CD4-positive, CD25-positive, alpha-beta regulatory T cell (primary cell): ENCODE data around the gene DOCK3. TPM values are rescaled to one million over a fixed set of nuclear protein-coding genes. Genes with fewer than 3 reads are reported as not detected.

Experiments used
- ATAC-seq, 2 donors: fragments of 150-1000 bp; cut with Tn5 transposase; one replicate each; pipeline ENCODE4 v1.10.0; 2021; ENCODE audit warnings: low read depth in 2 of 2, moderate number of reproducible peaks in 2 of 2, moderate library complexity in 1 of 2
- DNase-seq, 3 donors: peaks; one replicate each; pipeline versions ENCODE4 v3.0.0 to v3.0.0-alpha.2; 2012 to 2022; ENCODE audit warnings: mixed read lengths in 1 of 3
- H3K27ac ChIP-seq: one replicate; pipeline ENCODE4 v1.7.0; 2013; ENCODE audit warnings: mild to moderate bottlenecking, low read length; ENCODE audit not compliant: insufficient read depth, poor library complexity, severe bottlenecking
- H3K27me3 ChIP-seq: one replicate; pipeline ENCODE4 v1.7.0; 2013; ENCODE audit warnings: low read length; ENCODE audit not compliant: control insufficient read depth, insufficient read depth
- H3K36me3 ChIP-seq: one replicate; pipeline ENCODE4 v1.7.0; 2013; ENCODE audit warnings: mild to moderate bottlenecking, low read length, moderate library complexity; ENCODE audit not compliant: control insufficient read depth, insufficient read depth
- H3K4me1 ChIP-seq: 2 replicates; pipeline ENCODE4 v1.7.0; 2013; ENCODE audit warnings: mild to moderate bottlenecking, low read length; ENCODE audit not compliant: insufficient read depth, control insufficient read depth, poor library complexity, severe bottlenecking
- H3K4me3 ChIP-seq: one replicate; pipeline ENCODE4 v1.7.0; 2013; ENCODE audit warnings: low read depth, mild to moderate bottlenecking, low read length, moderate library complexity
- H3K9me3 ChIP-seq, 2 experiments: 1 replicate in 1 of 2; 2 replicates in 1 of 2; pipeline ENCODE4 v1.7.0; 2013; ENCODE audit warnings: low read length in 2 of 2, mild to moderate bottlenecking in 1 of 2, moderate library complexity in 1 of 2; ENCODE audit not compliant: control insufficient read depth in 2 of 2
- H3K27ac Mint-ChIP-seq, 3 donors: one replicate each; pipeline ENCODE4 v1.8.0; 2020 to 2022; ENCODE audit warnings: mild to moderate bottlenecking in 3 of 3, mixed read lengths in 3 of 3, moderate library complexity in 2 of 3
- H3K27me3 Mint-ChIP-seq: one replicate; pipeline ENCODE4 v1.8.0; 2022; ENCODE audit warnings: mild to moderate bottlenecking, mixed read lengths
- H3K36me3 Mint-ChIP-seq: one replicate; pipeline ENCODE4 v1.8.0; 2020; ENCODE audit warnings: mixed read lengths
- H3K4me1 Mint-ChIP-seq, 4 donors: one replicate each; pipeline ENCODE4 v1.8.0; 2020 to 2022; ENCODE audit warnings: mixed read lengths in 4 of 4, mild to moderate bottlenecking in 1 of 4
- H3K4me3 Mint-ChIP-seq, 4 donors: one replicate each; pipeline ENCODE4 v1.8.0; 2020 to 2022; ENCODE audit warnings: mild to moderate bottlenecking in 4 of 4, mixed read lengths in 4 of 4, moderate library complexity in 3 of 4
- H3K9me3 Mint-ChIP-seq, 7 donors: one replicate each; pipeline ENCODE4 v1.8.0; 2020 to 2022; ENCODE audit warnings: mixed read lengths in 7 of 7, mild to moderate bottlenecking in 3 of 7, moderate library complexity in 2 of 7
- polyA plus RNA-seq, 4 donors: library from polyadenylated mRNA; unstranded; fragments of 300-500 nt; fragmentation: Illumina TruSeq; gene quantifications; one replicate each; pipeline ENCODE4 v1.2.3, GENCODE V29; 2021
- total RNA-seq: library from RNA; stranded (reverse); gene quantifications from one replicate; pipeline ENCODE4 v1.2.3, GENCODE V29; 2022

Gene DOCK3
- total and polyA plus RNA-seq, 5 donors from 2014 or later = 0.03 to 0.35 (median 0.08) TPM

DNA sequence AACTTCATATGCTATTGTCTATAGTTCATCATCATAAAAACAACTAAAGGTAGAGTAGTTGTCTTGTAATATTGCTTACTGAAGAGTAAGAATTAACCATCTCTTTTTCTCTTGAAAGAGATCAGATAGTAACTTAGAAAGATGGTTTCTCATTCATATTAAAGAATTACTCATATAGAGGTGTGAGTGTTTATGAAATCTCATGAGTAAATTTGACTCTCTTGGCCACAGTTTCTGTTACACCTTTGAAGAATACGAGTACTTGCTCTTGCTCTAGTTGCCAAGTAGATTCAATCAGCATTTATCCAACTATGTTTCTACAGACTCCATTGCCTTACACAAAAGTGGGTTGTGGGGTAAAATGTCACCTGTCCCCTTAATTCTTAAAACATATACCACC is 463.0 kb downstream of the DOCK3 start:
- DNase-seq (no peak), ATAC-seq (no peak)
- Mint-ChIP-seq H3K4me3 (no peak overlapping the region), H3K4me1 (peaks cover 5 to 10% (median 6%) of the 10 kb centered on the region in 4 donors), H3K27me3 (peaks cover 6% of the 10 kb centered on the region), H3K9me3 (peaks cover 0 to 4% (median 0%) of the 10 kb centered on the region in 7 donors), H3K27ac (no peak overlapping the region), H3K36me3 (no peaks in the 10 kb centered on the region)
- no peaks in the 10 kb centered on the region for H3K36me3 ChIP-seq
- no peaks in the 10 kb centered on the region for H3K9me3 ChIP-seq
- H3K27ac ChIP-seq = no peak overlapping the region
- H3K4me3 ChIP-seq = no peak overlapping the region
- H3K4me1 ChIP-seq = no peaks in the 10 kb centered on the region
- H3K27me3 ChIP-seq = peaks cover 2% of the 10 kb centered on the region

- H3K4me3 Mint-ChIP-seq = no peak overlapping the region
- peaks cover 2% of the 10 kb centered on the region for H3K27me3 ChIP-seq
- no peaks in the 10 kb centered on the region for H3K36me3 ChIP-seq
- no peak for DNase-seq
- no peaks in the 10 kb centered on the region for H3K9me3 ChIP-seq
- no peaks in the 10 kb centered on the region for H3K36me3 Mint-ChIP-seq
- peaks cover 0 to 2% (median 0%) of the 10 kb centered on the region in 7 donors for H3K9me3 Mint-ChIP-seq
- H3K4me1 Mint-ChIP-seq = peaks cover 5 to 10% (median 6%) of the 10 kb centered on the region in 4 donors
- H3K4me1 ChIP-seq = no peaks in the 10 kb centered on the region
- H3K27me3 Mint-ChIP-seq = peaks cover 6% of the 10 kb centered on the region
- no peak overlapping the region for H3K4me3 ChIP-seq
- ATAC-seq = no peak
- no peak overlapping the region for H3K27ac Mint-ChIP-seq
- H3K27ac ChIP-seq = no peak overlapping the region
These were observed 464.9 kb downstream of the DOCK3 start for GRCh38 chr3:51139616-51140015.

GRCh38 chr3:51141573-51141972 is 466.8 kb downstream of the DOCK3 start:
- Mint-ChIP-seq H3K27me3 (peaks cover 6% of the 10 kb centered on the region), H3K9me3 (peaks cover 0 to 4% (median 0%) of the 10 kb centered on the region in 7 donors), H3K4me1 (peaks cover 5 to 10% (median 6%) of the 10 kb centered on the region in 4 donors), H3K4me3 (no peak overlapping the region), H3K27ac (no peak overlapping the region), H3K36me3 (no peaks in the 10 kb centered on the region)
- ATAC-seq (no peak), DNase-seq (no peak)
- no peaks in the 10 kb centered on the region for H3K4me1 ChIP-seq
- peaks cover 2% of the 10 kb centered on the region for H3K27me3 ChIP-seq
- H3K27ac ChIP-seq = no peak overlapping the region
- no peaks in the 10 kb centered on the region for H3K9me3 ChIP-seq
- H3K4me3 ChIP-seq = no peak overlapping the region
- no peaks in the 10 kb centered on the region for H3K36me3 ChIP-seq

GRCh38 chr3:51145811-51146585 is 471.3 kb downstream of the DOCK3 start:
- H3K27me3 Mint-ChIP-seq = peaks cover 22% of the 10 kb centered on the region
- H3K4me1 Mint-ChIP-seq = peaks cover 5 to 10% (median 6%) of the 10 kb centered on the region in 4 donors
- Histone ChIP-seq H3K36me3 (no peaks in the 10 kb centered on the region), H3K4me3 (no peak overlapping the region), H3K27me3 (peaks cover 2% of the 10 kb centered on the region), H3K27ac (no peak overlapping the region), H3K4me1 (no peaks in the 10 kb centered on the region), H3K9me3 (no peaks in the 10 kb centered on the region)
- H3K27ac Mint-ChIP-seq = no peak overlapping the region
- peaks cover 0 to 6% (median 2%) of the 10 kb centered on the region in 7 donors for H3K9me3 Mint-ChIP-seq
- DNase-seq = no peak
- no peak for ATAC-seq
- peaks cover 3% of the 10 kb centered on the region for H3K36me3 Mint-ChIP-seq
- no peak overlapping the region for H3K4me3 Mint-ChIP-seq

DNA sequence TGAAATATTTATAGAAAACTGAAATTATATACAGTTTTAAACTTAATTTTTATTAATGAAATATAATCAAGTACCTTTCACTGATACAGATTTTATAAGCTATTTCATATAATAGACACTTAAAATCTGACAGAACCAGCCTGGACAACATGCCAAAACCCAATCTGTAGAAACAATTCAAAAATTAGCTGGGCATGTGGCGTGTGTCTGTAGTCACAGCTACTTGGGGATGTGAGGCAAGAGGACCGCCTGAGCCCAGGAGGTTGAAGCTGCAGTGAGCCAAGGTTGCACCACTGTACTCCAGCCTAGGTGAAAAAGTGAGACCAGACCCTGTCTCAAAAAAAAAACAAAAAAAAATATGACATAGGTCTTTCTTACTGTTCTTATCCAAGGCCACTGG is 472.1 kb downstream of the DOCK3 start:
- peaks cover 5 to 6% (median 5%) of the 10 kb centered on the region in 4 donors for H3K4me1 Mint-ChIP-seq

DNA sequence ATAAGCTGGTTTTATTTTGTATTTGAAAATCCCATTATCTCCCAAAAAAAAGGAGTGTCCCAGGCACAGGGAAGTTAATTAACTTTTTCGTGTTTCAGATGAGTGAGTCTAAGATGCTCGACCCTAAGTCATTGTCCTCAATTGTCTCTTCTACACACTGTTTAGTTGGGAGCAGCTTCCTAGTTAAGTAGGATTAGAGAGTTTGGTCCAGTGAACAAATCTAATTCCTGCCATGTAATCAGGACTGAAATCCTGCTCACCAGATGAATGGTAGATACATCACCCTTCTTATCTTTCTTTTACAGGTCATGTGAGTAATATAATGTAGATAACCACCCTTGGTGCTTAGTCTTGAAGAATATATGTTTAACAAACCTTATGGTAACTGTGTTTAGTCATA is 481.4 kb downstream of the DOCK3 start:
- Histone ChIP-seq H3K9me3 (no peaks in the 10 kb centered on the region), H3K36me3 (no peaks in the 10 kb centered on the region), H3K27me3 (no peaks in the 10 kb centered on the region), H3K4me1 (no peaks in the 10 kb centered on the region), H3K27ac (no peak overlapping the region), H3K4me3 (no peak overlapping the region)
- Mint-ChIP-seq H3K9me3 (no peaks in the 10 kb centered on the region), H3K36me3 (no peaks in the 10 kb centered on the region), H3K4me3 (no peak overlapping the region), H3K27me3 (peaks cover 1% of the 10 kb centered on the region), H3K4me1 (no peaks in the 10 kb centered on the region), H3K27ac (no peak overlapping the region)
- no peak for DNase-seq
- ATAC-seq = no peak

More for the DNA sequence above, 472.1 kb downstream of the DOCK3 start:
- peaks cover 24% of the 10 kb centered on the region for H3K27me3 Mint-ChIP-seq
- Histone ChIP-seq H3K27me3 (peaks cover 2% of the 10 kb centered on the region), H3K27ac (no peak overlapping the region), H3K4me1 (no peaks in the 10 kb centered on the region), H3K9me3 (no peaks in the 10 kb centered on the region), H3K36me3 (no peaks in the 10 kb centered on the region), H3K4me3 (no peak overlapping the region)
- DNase-seq (no peak), ATAC-seq (no peak)
- H3K9me3 Mint-ChIP-seq = peaks cover 0 to 6% (median 2%) of the 10 kb centered on the region in 7 donors
- H3K27ac Mint-ChIP-seq = no peak overlapping the region
- no peak overlapping the region for H3K4me3 Mint-ChIP-seq
- peaks cover 3% of the 10 kb centered on the region for H3K36me3 Mint-ChIP-seq

DNA sequence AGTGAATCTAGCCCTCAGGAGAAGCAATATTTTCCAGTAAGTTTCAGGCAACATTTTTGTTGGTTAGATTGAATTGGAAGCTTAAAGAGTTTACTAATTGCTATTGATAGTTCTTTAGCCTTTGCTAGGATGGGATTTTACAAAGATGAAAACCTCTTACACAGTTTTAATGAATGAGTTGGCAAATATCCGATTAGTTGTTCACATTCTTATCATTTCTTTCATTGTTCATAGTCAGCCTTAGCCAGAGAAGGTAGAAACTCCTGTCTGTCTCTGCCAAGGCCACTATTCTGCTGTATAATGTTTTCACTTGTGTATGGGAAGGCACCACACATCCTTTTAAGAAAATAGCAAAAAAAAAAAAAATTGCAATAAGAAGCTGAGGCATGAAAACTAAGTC is 488.3 kb downstream of the DOCK3 start:
- Mint-ChIP-seq H3K4me1 (no peaks in the 10 kb centered on the region), H3K27me3 (no peaks in the 10 kb centered on the region), H3K27ac (no peak overlapping the region), H3K36me3 (no peaks in the 10 kb centered on the region), H3K4me3 (no peak overlapping the region), H3K9me3 (no peaks in the 10 kb centered on the region)
- ATAC-seq (no peak), DNase-seq (no peak)
- Histone ChIP-seq H3K27me3 (no peaks in the 10 kb centered on the region), H3K36me3 (no peaks in the 10 kb centered on the region), H3K9me3 (no peaks in the 10 kb centered on the region), H3K4me3 (no peak overlapping the region), H3K27ac (no peak overlapping the region), H3K4me1 (no peaks in the 10 kb centered on the region)
